Right lobe of liver (tissue), 4 donors: ENCODE data around the gene BEND3.

Experiments used
- POLR2A ChIP-seq: fragments of 450-650 bp; IDR thresholded peaks from one replicate; pipeline ENCODE4 v1.6.1; 2017; ENCODE audit warnings: antibody characterized with exemption, mild to moderate bottlenecking
- TF ChIP-seq, protein P1 (sequence below), 4 donors: fragments of 200-600 bp in 3 of 4; fragments of 450-650 bp in 1 of 4; IDR thresholded peaks; one replicate each; pipeline versions ENCODE4 v1.5.1 to v1.8.0; 2016 to 2022; ENCODE audit warnings: antibody characterized with exemption in 4 of 4, mild to moderate bottlenecking in 2 of 4
- donor health status: DM: no; HTN: no; CAD: no.
- donor health status: DM: no; HTN: no; CAD: no.
- donor health status: DM: no; HTN: yes; CAD: no.

DNA sequence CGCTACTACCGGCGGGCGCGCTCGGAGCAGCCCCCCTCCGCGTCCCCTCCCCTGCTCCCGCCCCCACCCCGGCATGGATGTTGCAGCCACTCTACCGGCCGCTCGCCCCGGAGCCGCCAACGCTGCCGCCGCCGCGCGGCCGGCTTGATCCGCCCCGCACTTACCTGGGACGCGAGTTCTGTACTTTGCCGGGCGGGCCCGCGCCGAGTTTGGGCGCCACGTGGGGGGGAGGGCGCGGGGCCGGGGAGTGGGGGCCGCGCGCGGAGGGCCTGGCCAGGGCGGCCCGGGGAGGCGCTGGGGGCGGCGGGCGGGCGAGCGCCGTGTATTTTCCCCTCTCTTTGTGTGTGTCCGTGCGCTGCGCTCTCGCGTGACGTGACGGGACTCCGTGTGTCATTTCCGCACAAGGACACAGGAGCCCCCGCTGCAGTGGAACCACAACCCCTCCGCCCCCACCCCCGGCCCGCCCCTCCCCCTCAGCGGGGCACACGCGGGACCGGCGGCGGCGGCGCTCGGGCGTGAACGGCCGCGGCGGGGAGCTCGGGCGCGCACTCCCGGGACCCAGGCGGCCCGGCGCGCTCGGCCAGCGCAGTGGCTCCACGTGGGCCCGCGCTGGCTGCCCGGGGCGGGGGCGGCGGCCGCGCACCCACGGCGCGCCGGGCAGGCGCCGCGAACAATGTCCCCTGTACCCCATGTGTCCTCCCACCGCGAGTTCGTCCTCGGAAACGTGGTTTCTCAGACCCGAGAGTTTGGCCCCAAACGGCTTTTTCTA, at the start of gene BEND3:
- TF ChIP-seq, protein P1, sequence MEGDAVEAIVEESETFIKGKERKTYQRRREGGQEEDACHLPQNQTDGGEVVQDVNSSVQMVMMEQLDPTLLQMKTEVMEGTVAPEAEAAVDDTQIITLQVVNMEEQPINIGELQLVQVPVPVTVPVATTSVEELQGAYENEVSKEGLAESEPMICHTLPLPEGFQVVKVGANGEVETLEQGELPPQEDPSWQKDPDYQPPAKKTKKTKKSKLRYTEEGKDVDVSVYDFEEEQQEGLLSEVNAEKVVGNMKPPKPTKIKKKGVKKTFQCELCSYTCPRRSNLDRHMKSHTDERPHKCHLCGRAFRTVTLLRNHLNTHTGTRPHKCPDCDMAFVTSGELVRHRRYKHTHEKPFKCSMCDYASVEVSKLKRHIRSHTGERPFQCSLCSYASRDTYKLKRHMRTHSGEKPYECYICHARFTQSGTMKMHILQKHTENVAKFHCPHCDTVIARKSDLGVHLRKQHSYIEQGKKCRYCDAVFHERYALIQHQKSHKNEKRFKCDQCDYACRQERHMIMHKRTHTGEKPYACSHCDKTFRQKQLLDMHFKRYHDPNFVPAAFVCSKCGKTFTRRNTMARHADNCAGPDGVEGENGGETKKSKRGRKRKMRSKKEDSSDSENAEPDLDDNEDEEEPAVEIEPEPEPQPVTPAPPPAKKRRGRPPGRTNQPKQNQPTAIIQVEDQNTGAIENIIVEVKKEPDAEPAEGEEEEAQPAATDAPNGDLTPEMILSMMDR (IDR thresholded peaks at IDR 0.05), result no peak
- TF ChIP-seq POLR2A, result no peak
